SK-N-SH treated with all-trans-retinoic acid at 6 μM for 48 hours (cell line): Measurements from ENCODE around the gene CFAP299.

Experiments
- CSRNP3 ChIP-seq: fragments of 250-450 bp; sonication (Bioruptor Pico); IDR thresholded peaks from 2 replicates; pipeline ENCODE4 v1.5.1; 2021; ENCODE audit warnings: mild to moderate bottlenecking, moderate library complexity
- GLIS3 ChIP-seq: fragments of 250-450 bp; sonication (Bioruptor Pico); IDR thresholded peaks from 2 replicates; pipeline ENCODE4 v1.5.0; 2020; ENCODE audit warnings: mild to moderate bottlenecking, moderate library complexity
- ISL1 ChIP-seq: fragments of 250-450 bp; sonication (Bioruptor Pico); IDR thresholded peaks from 2 replicates; pipeline ENCODE4 v2.1.2; 2022; ENCODE audit warnings: mild to moderate bottlenecking, moderate library complexity
- SNAI2 ChIP-seq: fragments of 250-450 bp; sonication (Bioruptor Pico); IDR thresholded peaks from 2 replicates; pipeline ENCODE4 v1.5.0; 2020; ENCODE audit warnings: mild to moderate bottlenecking, moderate library complexity
- ZFP3 ChIP-seq: fragments of 250-450 bp; sonication (Bioruptor Pico); IDR thresholded peaks from 2 replicates; pipeline ENCODE4 v1.5.0; 2020; ENCODE audit warnings: mild to moderate bottlenecking, moderate library complexity
- ZNF8 ChIP-seq: fragments of 450-650 bp; formaldehyde crosslinking; IDR thresholded peaks from 2 replicates; pipeline ENCODE4 v1.5.0; 2020; ENCODE audit warnings: mild to moderate bottlenecking, moderate library complexity
- TF ChIP-seq, protein P1 (sequence below): fragments of 250-450 bp; sonication (Bioruptor Pico); IDR thresholded peaks from 2 replicates; pipeline ENCODE4 v1.5.1; 2020; ENCODE audit warnings: low read depth, mild to moderate bottlenecking, moderate library complexity
- TF ChIP-seq, protein P2 (sequence below): fragments of 250-450 bp; sonication (Bioruptor Pico); IDR thresholded peaks from 2 replicates; pipeline ENCODE4 v1.8.0; 2020; ENCODE audit warnings: mild to moderate bottlenecking, moderate library complexity, borderline replicate concordance

DNA sequence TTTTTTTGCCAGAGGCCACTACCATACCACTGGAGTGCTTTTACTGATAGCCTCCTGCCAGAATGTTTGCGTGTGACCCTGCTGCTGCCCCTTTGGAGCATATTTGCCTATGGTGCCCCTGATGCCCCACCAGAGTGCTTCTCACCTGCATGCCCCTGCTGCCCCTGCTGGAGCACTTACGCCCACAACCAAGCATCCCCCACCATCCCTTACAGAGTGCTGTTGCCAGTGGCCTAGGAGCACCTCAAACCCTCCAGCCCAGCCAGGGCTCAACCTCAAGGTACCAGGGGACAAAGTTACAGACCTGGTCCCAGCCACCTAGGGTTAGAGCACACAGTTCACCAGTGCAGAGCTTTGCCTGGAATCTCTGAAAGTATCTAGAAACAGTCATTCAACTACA, 207.2 kb downstream of the CFAP299 start:
- TF ChIP-seq ZFP3 (no peak), ISL1 (CRISPR knock-in tag) (no peak), ZNF8 (CRISPR knock-in tag) (no peak), CSRNP3 (CRISPR knock-in tag) (no peak), GLIS3 (CRISPR knock-in tag) (no peak), SNAI2 (no peak)
- TF ChIP-seq, protein P1, sequence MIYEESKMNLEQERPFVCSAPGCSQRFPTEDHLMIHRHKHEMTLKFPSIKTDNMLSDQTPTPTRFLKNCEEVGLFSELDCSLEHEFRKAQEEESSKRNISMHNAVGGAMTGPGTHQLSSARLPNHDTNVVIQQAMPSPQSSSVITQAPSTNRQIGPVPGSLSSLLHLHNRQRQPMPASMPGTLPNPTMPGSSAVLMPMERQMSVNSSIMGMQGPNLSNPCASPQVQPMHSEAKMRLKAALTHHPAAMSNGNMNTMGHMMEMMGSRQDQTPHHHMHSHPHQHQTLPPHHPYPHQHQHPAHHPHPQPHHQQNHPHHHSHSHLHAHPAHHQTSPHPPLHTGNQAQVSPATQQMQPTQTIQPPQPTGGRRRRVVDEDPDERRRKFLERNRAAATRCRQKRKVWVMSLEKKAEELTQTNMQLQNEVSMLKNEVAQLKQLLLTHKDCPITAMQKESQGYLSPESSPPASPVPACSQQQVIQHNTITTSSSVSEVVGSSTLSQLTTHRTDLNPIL = no peak
- TF ChIP-seq, protein P2, sequence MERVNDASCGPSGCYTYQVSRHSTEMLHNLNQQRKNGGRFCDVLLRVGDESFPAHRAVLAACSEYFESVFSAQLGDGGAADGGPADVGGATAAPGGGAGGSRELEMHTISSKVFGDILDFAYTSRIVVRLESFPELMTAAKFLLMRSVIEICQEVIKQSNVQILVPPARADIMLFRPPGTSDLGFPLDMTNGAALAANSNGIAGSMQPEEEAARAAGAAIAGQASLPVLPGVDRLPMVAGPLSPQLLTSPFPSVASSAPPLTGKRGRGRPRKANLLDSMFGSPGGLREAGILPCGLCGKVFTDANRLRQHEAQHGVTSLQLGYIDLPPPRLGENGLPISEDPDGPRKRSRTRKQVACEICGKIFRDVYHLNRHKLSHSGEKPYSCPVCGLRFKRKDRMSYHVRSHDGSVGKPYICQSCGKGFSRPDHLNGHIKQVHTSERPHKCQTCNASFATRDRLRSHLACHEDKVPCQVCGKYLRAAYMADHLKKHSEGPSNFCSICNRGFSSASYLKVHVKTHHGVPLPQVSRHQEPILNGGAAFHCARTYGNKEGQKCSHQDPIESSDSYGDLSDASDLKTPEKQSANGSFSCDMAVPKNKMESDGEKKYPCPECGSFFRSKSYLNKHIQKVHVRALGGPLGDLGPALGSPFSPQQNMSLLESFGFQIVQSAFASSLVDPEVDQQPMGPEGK (CRISPR knock-in tag) = no peak
